ENCODE results near the gene PCDHAC2. TPM values are rescaled to one million over a fixed set of nuclear protein-coding genes. Genes with fewer than 3 reads are reported as not detected.

The PCDHAC2 gene
- total and polyA plus RNA-seq, 2 of the 4 experiments (the other 2 are of a cell fraction) = not detected

- Histone ChIP-seq H2BK15ac (ENCODE audit: low read depth, low read length) (no peak overlapping the region), H3K14ac (replicated peaks; ENCODE audit: low read depth, low read length) (no peak overlapping the region), H3K27ac (ENCODE audit: insufficient read depth, low read length) (no peak overlapping the region), H2BK5ac (ENCODE audit: low read depth, low read length, poor library complexity, severe bottlenecking) (no peak overlapping the region), H3K9me3 (ENCODE audit: control insufficient read depth, insufficient read depth, low read length) (peaks cover 22% of the 10 kb centered on the region), H3K36me3 (ENCODE audit: control insufficient read depth, insufficient read depth, low read length) (no peaks in the 10 kb centered on the region), H2AFZ (replicated peaks; ENCODE audit: low read length, poor library complexity) (no peak overlapping the region), H3K4ac (ENCODE audit: low read depth, low read length) (no peak overlapping the region), H2BK20ac (ENCODE audit: low read depth, low read length) (no peak overlapping the region), H4K5ac (ENCODE audit: low read depth, low read length) (no peak overlapping the region), H2BK120ac (ENCODE audit: low read depth, low read length) (no peak overlapping the region), H3K79me1 (ENCODE audit: low read depth in 1 of 2, low read length in 2 of 2) (no peaks in the 10 kb centered on the region), H3K18ac (ENCODE audit: low read depth, low read length) (no peak overlapping the region), H4K20me1 (ENCODE audit: insufficient read depth, low read length) (no peaks in the 10 kb centered on the region), H4K8ac (ENCODE audit: low read depth in 2 of 2, low read length in 2 of 2) (no peak overlapping the region), H3K4me3 (ENCODE audit: insufficient read depth, low read depth, low read length) (no peak overlapping the region), H2AK9ac (replicated peaks; ENCODE audit: low read depth, low read length, poor library complexity) (no peak overlapping the region), H3K23ac (ENCODE audit: low read depth, low read length) (no peak overlapping the region), H4K91ac (ENCODE audit: insufficient read depth, low read depth, low read length) (no peak overlapping the region), H3K27me3 (ENCODE audit: control insufficient read depth, insufficient read depth, low read length) (no peaks in the 10 kb centered on the region), H3K9ac (ENCODE audit: low read depth, low read length) (no peak overlapping the region), H3K4me1 (ENCODE audit: control insufficient read depth, insufficient read depth, low read length) (no peaks in the 10 kb centered on the region), H3K56ac (ENCODE audit: extremely low read depth, insufficient read depth, low read length) (no peak overlapping the region), H3K4me2 (ENCODE audit: low read depth, low read length) (no peak overlapping the region), H3K9me1 (ENCODE audit: insufficient read depth, low read length) (no peaks in the 10 kb centered on the region), H2AK5ac (ENCODE audit: low read depth, low read length) (no peak overlapping the region)
- dilution Hi-C loops (cut with HindIII; ENCODE audit: low sequenced_read_pairs, unreplicated experiment) = no loop called here
- TF ChIP-seq MXI1 (IDR thresholded peaks at IDR 0.05; ENCODE audit: borderline replicate concordance, low read depth, low read length) = no peak
- TF ChIP-seq RFX5 (IDR thresholded peaks at IDR 0.05; ENCODE audit: low read depth, low read length) = no peak
- TF ChIP-seq POLR2A (IDR thresholded peaks at IDR 0.05; ENCODE audit: low read depth, low read length) = no peak
- TF ChIP-seq CTCF (conservative IDR thresholded peaks at IDR 0.05; ENCODE audit: low read depth, low read length) = no peak
- TF ChIP-seq, protein P1, sequence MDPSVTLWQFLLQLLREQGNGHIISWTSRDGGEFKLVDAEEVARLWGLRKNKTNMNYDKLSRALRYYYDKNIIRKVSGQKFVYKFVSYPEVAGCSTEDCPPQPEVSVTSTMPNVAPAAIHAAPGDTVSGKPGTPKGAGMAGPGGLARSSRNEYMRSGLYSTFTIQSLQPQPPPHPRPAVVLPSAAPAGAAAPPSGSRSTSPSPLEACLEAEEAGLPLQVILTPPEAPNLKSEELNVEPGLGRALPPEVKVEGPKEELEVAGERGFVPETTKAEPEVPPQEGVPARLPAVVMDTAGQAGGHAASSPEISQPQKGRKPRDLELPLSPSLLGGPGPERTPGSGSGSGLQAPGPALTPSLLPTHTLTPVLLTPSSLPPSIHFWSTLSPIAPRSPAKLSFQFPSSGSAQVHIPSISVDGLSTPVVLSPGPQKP (IDR thresholded peaks at IDR 0.05; ENCODE audit: borderline replicate concordance, low read depth, low read length) = no peak
- TF ChIP-seq MAZ (IDR thresholded peaks at IDR 0.05; ENCODE audit: borderline replicate concordance, low read depth, low read length) = no peak
- no peak for TF ChIP-seq BHLHE40 (IDR thresholded peaks at IDR 0.05; ENCODE audit: low read depth, low read length)
- TF ChIP-seq USF2 (IDR thresholded peaks at IDR 0.05; ENCODE audit: low read depth, low read length) = no peak
- no peak for TF ChIP-seq RCOR1 (IDR thresholded peaks at IDR 0.05; ENCODE audit: insufficient replicate concordance, low read length)
- TF ChIP-seq NFE2L2 (IDR thresholded peaks at IDR 0.05; ENCODE audit: low read depth, low read length) = no peak
- no peak for TF ChIP-seq MAFK (IDR thresholded peaks at IDR 0.05; ENCODE audit: low read depth, low read length)
- no peak for TF ChIP-seq CEBPB (IDR thresholded peaks at IDR 0.05; ENCODE audit: low read depth, low read length)
- no peak for TF ChIP-seq CHD1 (IDR thresholded peaks at IDR 0.05; ENCODE audit: low read depth, low read length)
- no peak for TF ChIP-seq SMC3 (IDR thresholded peaks at IDR 0.05; ENCODE audit: low read depth, low read length)
- no peak for TF ChIP-seq RAD21 (IDR thresholded peaks at IDR 0.05; ENCODE audit: low read length)
- no peak for TF ChIP-seq FOS (IDR thresholded peaks at IDR 0.05; ENCODE audit: low read depth, low read length)
- intact Hi-C loops (cut with micrococcal nuclease) = no loop called here
- CTCF ChIA-PET = no interaction called here
- no peak for ATAC-seq (ENCODE audit: low read depth)
- in situ Hi-C loops (cut with MboI; ENCODE audit: low sequenced_read_pairs) = no loop called here
- POLR2A ChIA-PET (ENCODE audit: unreplicated experiment) = no interaction called here
- no peak for DNase-seq
- WGBS, 2 experiments (ENCODE audit: extremely low coverage in 2 of 2, insufficient read length in 1 of 2) = no CpG with 5 or more reads among the region's 2 CpGs
- no TSS peak for BruUV-seq (replicated peaks)
Observed at GRCh38 chr5:140998921-140999410, 32.7 kb downstream of the PCDHAC2 start.

Data from IMR-90 (cell line).